ENCODE measurements around the gene DNAH17.

Gene DNAH17

GRCh38 chr17:78422872-78423588 lies 154.2 kb downstream of the DNAH17 start:
- WGBS = 95% methylated on average over 20 of the region's 20 CpGs
- H3K4ac ChIP-seq (ENCODE audit: low read depth in 1 of 2, low read length in 2 of 2) = no peak overlapping the region
- peaks cover 78 to 94% of the 10 kb centered on the region in 2 experiments for H3K36me3 ChIP-seq (ENCODE audit: control insufficient read depth in 1 of 2, insufficient read depth in 2 of 2, low read depth in 1 of 2, low read length in 2 of 2)
- no peak overlapping the region for H3K18ac ChIP-seq (ENCODE audit: low read depth in 1 of 2, low read length in 2 of 2)
- H3K4me2 ChIP-seq (ENCODE audit: low read length, poor library complexity, severe bottlenecking) = no peak overlapping the region
- H3K79me1 ChIP-seq (replicated peaks; ENCODE audit: low read length, poor library complexity, severe bottlenecking) = peaks cover 35% of the 10 kb centered on the region
- H2BK15ac ChIP-seq (ENCODE audit: low read depth, poor library complexity, severe bottlenecking) = no peak overlapping the region
- no peak overlapping the region for H4K91ac ChIP-seq (ENCODE audit: low read length)
- H3K4me3 ChIP-seq (ENCODE audit: insufficient read depth in 1 of 2, low read depth in 1 of 2, low read length in 2 of 2) = no peak overlapping the region
- H4K8ac ChIP-seq (ENCODE audit: low read length) = no peak overlapping the region
- no peaks in the 10 kb centered on the region for H3K9me3 ChIP-seq (ENCODE audit: control insufficient read depth, low read length)
- peak overlapping the region; percentile 18 for H2AK5ac ChIP-seq (ENCODE audit: low read length, severe bottlenecking)
- no peak overlapping the region for H3K9ac ChIP-seq (ENCODE audit: low read length)
- no peak overlapping the region for H3K23ac ChIP-seq (ENCODE audit: low read length in 2 of 2)
- no peak overlapping the region for H3K14ac ChIP-seq (ENCODE audit: low read length in 2 of 2)
- no peak overlapping the region for H3K27ac ChIP-seq (ENCODE audit: low read length, poor library complexity, severe bottlenecking)
- no peak for DNase-seq
- no peak overlapping the region for H2AFZ ChIP-seq (ENCODE audit: low read depth, low read length)
- H2BK5ac ChIP-seq (ENCODE audit: low read depth, low read length, poor library complexity, severe bottlenecking) = no peak overlapping the region
- no peak overlapping the region for H2BK120ac ChIP-seq (ENCODE audit: low read depth, low read length)
- H3K27me3 ChIP-seq (ENCODE audit: control insufficient read depth in 1 of 2, insufficient read depth in 1 of 2, low read length in 2 of 2) = no peaks in the 10 kb centered on the region
- H2BK12ac ChIP-seq (ENCODE audit: low read length in 2 of 2) = no peak overlapping the region
- peaks cover 33% of the 10 kb centered on the region for H3K4me1 ChIP-seq (ENCODE audit: control insufficient read depth, insufficient read depth, low read depth, low read length)

GRCh38 chr17:78422267-78422605 lies 155.0 kb downstream of the DNAH17 start:
- no peak overlapping the region for H2BK120ac ChIP-seq (ENCODE audit: low read depth, low read length)
- H3K18ac ChIP-seq (ENCODE audit: low read depth in 1 of 2, low read length in 2 of 2) = no peak overlapping the region
- 75% methylated on average over 7 of the region's 8 CpGs for WGBS
- peaks cover 76 to 95% of the 10 kb centered on the region in 2 experiments for H3K36me3 ChIP-seq (ENCODE audit: control insufficient read depth in 1 of 2, insufficient read depth in 2 of 2, low read depth in 1 of 2, low read length in 2 of 2)
- no peak overlapping the region for H2BK5ac ChIP-seq (ENCODE audit: low read depth, low read length, poor library complexity, severe bottlenecking)
- peaks cover 39% of the 10 kb centered on the region for H3K79me1 ChIP-seq (replicated peaks; ENCODE audit: low read length, poor library complexity, severe bottlenecking)
- H2BK15ac ChIP-seq (ENCODE audit: low read depth, poor library complexity, severe bottlenecking) = no peak overlapping the region
- no peak overlapping the region for H2AK5ac ChIP-seq (ENCODE audit: low read length, severe bottlenecking)
- H2BK12ac ChIP-seq (ENCODE audit: low read length in 2 of 2) = no peak overlapping the region
- H2AFZ ChIP-seq (ENCODE audit: low read depth, low read length) = no peak overlapping the region
- H3K14ac ChIP-seq (ENCODE audit: low read length in 2 of 2) = no peak overlapping the region
- no peaks in the 10 kb centered on the region for H3K27me3 ChIP-seq (ENCODE audit: control insufficient read depth in 1 of 2, insufficient read depth in 1 of 2, low read length in 2 of 2)
- no peak overlapping the region for H3K23ac ChIP-seq (ENCODE audit: low read length in 2 of 2)
- H3K9me3 ChIP-seq (ENCODE audit: control insufficient read depth, low read length) = no peaks in the 10 kb centered on the region
- no peak overlapping the region for H3K27ac ChIP-seq (ENCODE audit: low read length, poor library complexity, severe bottlenecking)
- H3K4me1 ChIP-seq (ENCODE audit: control insufficient read depth, insufficient read depth, low read depth, low read length) = peaks cover 37% of the 10 kb centered on the region
- no peak overlapping the region for H3K9ac ChIP-seq (ENCODE audit: low read length)
- no peak for DNase-seq
- H3K4ac ChIP-seq (ENCODE audit: low read depth in 1 of 2, low read length in 2 of 2) = no peak overlapping the region
- no peak overlapping the region for H4K8ac ChIP-seq (ENCODE audit: low read length)
- H4K91ac ChIP-seq (ENCODE audit: low read length) = no peak overlapping the region
- no peak overlapping the region for H3K4me3 ChIP-seq (ENCODE audit: insufficient read depth in 1 of 2, low read depth in 1 of 2, low read length in 2 of 2)
- no peak overlapping the region for H3K4me2 ChIP-seq (ENCODE audit: low read length, poor library complexity, severe bottlenecking)

- Histone ChIP-seq H4K8ac (ENCODE audit: low read length) (peak overlapping the region; percentile 65), H3K27me3 (ENCODE audit: control insufficient read depth in 1 of 2, insufficient read depth in 1 of 2, low read length in 2 of 2) (no peaks in the 10 kb centered on the region), H2AFZ (ENCODE audit: low read depth, low read length) (no peak overlapping the region), H2BK12ac (ENCODE audit: low read length in 2 of 2) (peak overlapping the region in 1 of 2 experiments; percentile 51), H3K4me3 (ENCODE audit: insufficient read depth in 1 of 2, low read depth in 1 of 2, low read length in 2 of 2) (no peak overlapping the region), H3K4me1 (ENCODE audit: control insufficient read depth, insufficient read depth, low read depth, low read length) (peaks cover 40% of the 10 kb centered on the region), H4K91ac (ENCODE audit: low read length) (peak overlapping the region; percentile 64), H3K4me2 (ENCODE audit: low read length, poor library complexity, severe bottlenecking) (no peak overlapping the region), H3K23ac (ENCODE audit: low read length in 2 of 2) (no peak overlapping the region), H3K9me3 (ENCODE audit: control insufficient read depth, low read length) (no peaks in the 10 kb centered on the region), H3K14ac (ENCODE audit: low read length in 2 of 2) (peak overlapping the region in 1 of 2 experiments; percentile 49), H3K18ac (ENCODE audit: low read depth in 1 of 2, low read length in 2 of 2) (peak overlapping the region; percentile 42 to 51), H2BK5ac (ENCODE audit: low read depth, low read length, poor library complexity, severe bottlenecking) (no peak overlapping the region), H3K79me1 (replicated peaks; ENCODE audit: low read length, poor library complexity, severe bottlenecking) (peaks cover 41% of the 10 kb centered on the region), H2BK15ac (ENCODE audit: low read depth, poor library complexity, severe bottlenecking) (no peak overlapping the region), H2AK5ac (ENCODE audit: low read length, severe bottlenecking) (peak overlapping the region; percentile 41), H3K4ac (ENCODE audit: low read depth in 1 of 2, low read length in 2 of 2) (no peak overlapping the region), H3K27ac (ENCODE audit: low read length, poor library complexity, severe bottlenecking) (peak overlapping the region; percentile 21), H3K36me3 (ENCODE audit: control insufficient read depth in 1 of 2, insufficient read depth in 2 of 2, low read depth in 1 of 2, low read length in 2 of 2) (peaks cover 73 to 92% of the 10 kb centered on the region in 2 experiments), H2BK120ac (ENCODE audit: low read depth, low read length) (peak overlapping the region; percentile 69), H3K9ac (ENCODE audit: low read length) (no peak overlapping the region)
- WGBS = 69% methylated on average over 22 of the region's 24 CpGs
- DNase-seq = peak; percentile 82
These were observed 155.5 kb downstream of the DNAH17 start for GRCh38 chr17:78421534-78422266.

- Histone ChIP-seq H4K91ac (ENCODE audit: low read length) (peak overlapping the region; percentile 31), H3K36me3 (ENCODE audit: control insufficient read depth in 1 of 2, insufficient read depth in 2 of 2, low read depth in 1 of 2, low read length in 2 of 2) (peaks cover 67 to 91% of the 10 kb centered on the region in 2 experiments), H3K4me2 (ENCODE audit: low read length, poor library complexity, severe bottlenecking) (no peak overlapping the region), H2AK5ac (ENCODE audit: low read length, severe bottlenecking) (peak overlapping the region; percentile 41), H2BK120ac (ENCODE audit: low read depth, low read length) (peak overlapping the region; percentile 69), H3K9me3 (ENCODE audit: control insufficient read depth, low read length) (no peaks in the 10 kb centered on the region), H3K4me3 (ENCODE audit: insufficient read depth in 1 of 2, low read depth in 1 of 2, low read length in 2 of 2) (no peak overlapping the region), H3K4me1 (ENCODE audit: control insufficient read depth, insufficient read depth, low read depth, low read length) (peaks cover 40% of the 10 kb centered on the region), H3K14ac (ENCODE audit: low read length in 2 of 2) (peak overlapping the region in 1 of 2 experiments; percentile 49), H3K23ac (ENCODE audit: low read length in 2 of 2) (no peak overlapping the region), H2AFZ (ENCODE audit: low read depth, low read length) (no peak overlapping the region), H3K9ac (ENCODE audit: low read length) (no peak overlapping the region), H2BK12ac (ENCODE audit: low read length in 2 of 2) (peak overlapping the region in 1 of 2 experiments; percentile 51), H3K27ac (ENCODE audit: low read length, poor library complexity, severe bottlenecking) (peak overlapping the region; percentile 8), H3K18ac (ENCODE audit: low read depth in 1 of 2, low read length in 2 of 2) (peak overlapping the region in 1 of 2 experiments; percentile 51), H3K79me1 (replicated peaks; ENCODE audit: low read length, poor library complexity, severe bottlenecking) (peaks cover 37% of the 10 kb centered on the region), H2BK15ac (ENCODE audit: low read depth, poor library complexity, severe bottlenecking) (no peak overlapping the region), H3K4ac (ENCODE audit: low read depth in 1 of 2, low read length in 2 of 2) (peak overlapping the region in 1 of 2 experiments; percentile 52), H2BK5ac (ENCODE audit: low read depth, low read length, poor library complexity, severe bottlenecking) (no peak overlapping the region), H3K27me3 (ENCODE audit: control insufficient read depth in 1 of 2, insufficient read depth in 1 of 2, low read length in 2 of 2) (no peaks in the 10 kb centered on the region), H4K8ac (ENCODE audit: low read length) (peak overlapping the region; percentile 65)
- DNase-seq = no peak
- 74% methylated on average over 3 of the region's 6 CpGs for WGBS
These were observed 156.1 kb downstream of the DNAH17 start for GRCh38 chr17:78421084-78421533.
